HG03469 (cell line): ENCODE results near the gene UNC13B.
"Not testable (repeated sequence)": the region's sequence is repeated elsewhere in the genome, so short reads cannot be mapped to it uniquely, and the experiment has no call there.

Experiments used
- ATAC-seq: cut with Tn5 transposase; IDR thresholded peaks from one replicate; pipeline ENCODE4 v1.9.1; 2021; ENCODE audit warnings: mild to moderate bottlenecking, moderate library complexity, moderate number of reproducible peaks; ENCODE audit not compliant: unreplicated experiment

Gene UNC13B

GRCh38 chr9:35162605-35163315 lies 951 bp downstream of the UNC13B start:
- no peak for ATAC-seq

DNA sequence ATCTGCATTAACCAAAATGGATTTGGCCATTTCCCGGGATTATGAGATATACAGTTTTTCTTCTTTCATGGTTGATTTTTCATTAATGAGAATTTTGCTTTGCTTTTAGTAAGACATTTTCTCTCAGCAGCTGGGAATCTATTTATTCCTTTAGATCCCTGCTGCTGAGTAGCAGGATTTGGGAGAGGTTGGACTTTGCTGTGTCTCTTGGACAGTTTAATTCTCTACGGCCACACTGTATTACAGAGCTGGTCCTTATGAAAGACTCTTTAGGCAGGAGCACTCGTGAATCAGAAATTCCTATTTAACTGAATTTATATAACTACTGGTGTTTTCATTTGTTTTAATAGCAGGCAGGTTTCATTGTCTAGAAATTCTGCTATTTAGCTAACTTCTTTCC lies 1.6 kb downstream of the UNC13B start:
- no peak for ATAC-seq

DNA sequence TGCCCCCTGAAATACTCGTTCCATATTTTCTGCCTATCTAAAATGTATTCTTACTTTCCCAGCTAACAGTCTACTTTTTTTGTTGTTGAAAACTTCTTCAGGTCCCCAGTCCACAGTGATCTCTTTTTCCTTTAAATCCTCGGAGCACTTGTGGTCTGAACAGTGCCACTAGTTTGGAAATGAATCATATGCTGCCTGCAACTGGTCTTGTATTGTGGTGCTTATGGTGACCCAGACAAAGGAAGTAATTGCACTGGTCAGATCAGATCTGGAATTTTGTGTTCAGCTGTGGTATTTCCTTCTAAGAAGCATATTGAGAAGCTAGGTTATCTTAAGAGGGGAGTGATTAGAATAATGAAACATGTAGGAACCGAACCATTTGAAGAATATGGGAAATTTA lies 2.9 kb downstream of the UNC13B start:
- ATAC-seq: no peak

DNA sequence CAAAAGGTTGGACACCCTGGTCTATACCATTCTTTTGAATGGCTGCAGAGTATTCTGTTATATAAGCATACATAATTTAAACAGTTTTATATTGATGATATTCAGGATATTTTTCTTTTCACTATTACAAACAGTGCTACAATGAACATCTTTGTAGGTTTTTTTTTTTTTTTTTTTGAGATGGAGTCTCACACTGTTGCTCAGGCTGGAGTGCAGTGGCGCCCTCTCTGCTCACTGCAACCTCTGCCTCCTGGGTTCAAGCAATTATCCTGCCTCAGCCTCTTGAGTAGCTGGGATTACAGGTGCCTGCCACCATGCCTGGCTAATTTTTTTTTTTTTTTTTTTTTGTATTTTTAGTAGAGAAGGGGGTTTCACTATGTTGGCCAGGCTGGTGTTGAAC lies 5.6 kb downstream of the UNC13B start:
- ATAC-seq: not testable (repeated sequence)

- ATAC-seq: no peak
These were observed 7.2 kb downstream of the UNC13B start for GRCh38 chr9:35168963-35169362.

GRCh38 chr9:35172878-35173277 lies 11.1 kb downstream of the UNC13B start:
- no peak for ATAC-seq

DNA sequence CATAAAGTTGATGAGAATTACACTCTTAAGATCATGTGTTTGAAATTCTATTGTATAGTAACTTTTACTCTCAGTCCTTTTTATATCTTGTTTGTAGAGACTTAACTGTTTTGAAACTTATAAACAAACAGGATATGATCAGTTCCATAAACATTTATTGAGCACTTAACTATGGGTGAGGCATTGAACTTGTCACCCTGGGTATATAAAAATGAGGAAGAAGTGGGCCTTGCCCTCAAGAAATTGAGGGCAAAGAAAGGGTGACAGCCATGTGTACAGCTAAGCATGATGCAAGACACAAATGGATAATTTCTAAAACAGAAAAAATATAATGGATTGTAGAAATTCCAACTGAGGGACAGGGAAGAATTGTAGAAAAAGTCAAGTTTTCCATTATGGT lies 15.7 kb downstream of the UNC13B start:
- no peak for ATAC-seq

DNA sequence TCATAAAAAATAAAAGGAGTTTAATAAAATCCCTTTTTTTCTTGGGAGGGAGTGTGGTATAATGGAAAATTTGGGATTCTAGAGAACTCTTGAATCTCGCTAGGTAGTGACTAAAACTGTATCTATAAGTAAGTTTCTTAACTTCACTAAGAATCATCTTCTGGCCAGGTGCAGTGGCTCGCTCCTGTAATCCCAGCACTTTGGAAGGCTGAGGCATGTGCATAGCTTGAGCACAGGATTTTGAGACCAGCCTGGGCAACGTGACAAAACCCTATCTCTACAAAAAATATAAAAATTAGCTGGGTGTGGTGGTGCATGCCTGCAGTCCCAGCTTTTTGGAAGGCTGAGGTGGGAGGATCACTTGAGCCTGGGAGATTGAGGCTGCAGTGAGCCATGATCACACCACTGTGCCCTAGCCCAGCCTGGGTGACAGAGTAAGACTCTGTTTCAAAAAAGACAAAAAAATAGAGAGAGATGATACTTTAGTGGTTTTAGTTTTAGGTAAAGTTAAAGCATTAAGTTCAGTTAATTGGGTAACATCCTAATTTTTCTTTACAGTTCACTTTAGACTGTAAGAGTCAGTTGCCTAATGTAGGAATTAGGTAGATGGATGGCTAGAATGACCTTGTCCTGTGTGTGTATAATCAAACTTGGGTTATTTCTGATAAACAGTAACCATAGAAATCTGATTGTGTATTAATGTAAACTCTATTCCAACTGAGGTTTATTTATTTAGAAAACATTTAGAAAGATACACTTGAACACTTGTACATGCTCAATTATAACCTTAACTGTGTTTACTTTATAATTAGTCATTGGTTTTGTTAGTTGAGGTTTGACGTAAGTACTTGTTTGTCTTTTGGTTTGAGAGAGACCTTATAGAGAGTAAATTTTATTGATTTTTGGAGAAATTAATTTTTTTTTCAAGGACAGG lies 17.8 kb downstream of the UNC13B start:
- no peak for ATAC-seq

GRCh38 chr9:35180801-35181200 lies 19.0 kb downstream of the UNC13B start:
- no peak for ATAC-seq

GRCh38 chr9:35182401-35182800 lies 20.6 kb downstream of the UNC13B start:
- ATAC-seq: not testable (repeated sequence)

DNA sequence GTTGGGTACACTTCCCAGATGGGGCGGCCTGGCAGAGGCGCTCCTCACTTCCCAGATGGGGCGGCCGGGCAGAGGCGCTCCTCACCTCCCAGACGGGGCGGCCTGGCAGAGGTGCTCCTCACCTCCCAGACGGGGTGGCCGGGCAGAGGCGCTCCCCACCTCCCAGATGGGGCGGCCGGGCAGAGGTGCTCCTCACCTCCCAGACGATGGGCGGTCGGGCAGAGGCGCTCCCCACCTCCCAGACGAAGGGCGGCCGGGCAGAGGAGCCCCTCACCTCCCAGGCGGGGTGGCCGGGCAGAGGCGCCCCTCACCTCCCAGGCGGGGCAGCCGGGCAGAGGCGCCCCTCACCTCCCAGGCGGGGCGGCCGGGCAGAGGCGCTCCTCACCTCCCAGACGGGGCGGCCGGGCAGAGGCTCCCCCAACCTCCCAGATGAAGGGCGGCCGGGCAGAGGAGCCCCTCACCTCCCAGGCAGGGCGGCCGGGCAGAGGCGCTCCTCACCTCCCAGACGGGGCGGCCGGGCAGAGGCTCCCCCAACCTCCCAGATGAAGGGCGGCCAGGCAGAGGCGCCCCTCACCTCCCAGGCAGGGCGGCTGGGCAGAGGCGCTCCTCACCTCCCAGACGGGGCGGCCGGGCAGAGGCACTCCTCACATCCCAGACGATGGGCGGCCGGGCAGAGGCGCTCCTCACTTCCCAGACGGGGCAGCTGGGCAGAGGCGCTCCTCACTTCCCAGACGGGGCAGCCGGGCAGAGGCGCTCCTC lies 21.4 kb downstream of the UNC13B start:
- ATAC-seq: not testable (repeated sequence)

DNA sequence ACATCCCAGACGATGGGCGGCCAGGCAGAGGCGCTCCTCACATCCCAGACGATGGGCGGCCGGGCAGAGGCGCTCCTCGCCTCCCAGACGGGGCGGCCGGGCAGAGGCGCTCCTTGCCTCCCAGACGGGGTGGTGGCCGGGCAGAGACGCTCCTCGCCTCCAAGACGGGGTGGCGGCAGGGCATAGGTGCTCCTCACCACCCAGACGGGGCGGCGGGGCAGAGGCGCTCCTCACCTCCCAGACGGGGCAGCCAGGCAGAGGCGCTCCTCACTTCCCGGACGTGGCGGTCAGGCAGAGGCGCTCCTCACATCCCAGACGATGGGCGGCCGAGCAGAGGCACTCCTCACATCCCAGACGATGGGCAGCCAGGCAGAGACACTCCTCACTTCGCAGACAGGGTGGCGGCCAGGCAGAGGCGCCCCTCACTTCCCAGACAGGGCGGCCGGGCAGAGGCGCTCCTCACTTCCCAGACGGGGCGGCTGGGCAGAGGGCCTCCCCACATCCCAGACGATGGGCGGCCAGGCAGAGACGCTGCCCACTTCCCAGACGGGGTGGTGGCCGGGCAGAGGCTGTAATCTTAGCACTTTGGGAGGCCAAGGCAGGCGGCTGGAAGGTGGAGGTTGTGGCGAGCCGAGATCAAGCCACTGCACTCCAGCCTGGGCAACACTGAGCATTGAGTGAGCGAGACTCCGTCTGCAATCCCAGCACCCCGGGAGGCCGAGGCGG lies 22.1 kb downstream of the UNC13B start:
- not testable (repeated sequence) for ATAC-seq

DNA sequence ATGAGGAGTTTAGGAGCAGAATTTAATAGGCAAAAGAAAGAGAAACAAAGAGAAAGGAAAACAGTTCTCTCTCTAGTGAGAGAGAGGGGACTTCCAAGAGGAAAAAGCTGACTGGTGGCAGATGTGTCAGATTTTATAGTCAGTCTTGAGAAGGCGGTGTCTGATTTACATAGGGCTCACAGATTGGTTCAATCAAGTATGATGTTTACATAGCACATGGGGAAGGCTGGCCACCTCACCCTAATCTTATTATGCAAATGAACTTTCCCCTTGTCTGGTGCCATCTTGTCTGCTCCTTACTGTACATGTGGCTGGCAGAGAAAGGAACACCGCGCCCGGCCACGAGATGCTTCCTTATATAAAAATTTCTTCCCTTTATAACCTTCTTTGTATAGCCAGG lies 24.7 kb downstream of the UNC13B start:
- ATAC-seq: no peak

DNA sequence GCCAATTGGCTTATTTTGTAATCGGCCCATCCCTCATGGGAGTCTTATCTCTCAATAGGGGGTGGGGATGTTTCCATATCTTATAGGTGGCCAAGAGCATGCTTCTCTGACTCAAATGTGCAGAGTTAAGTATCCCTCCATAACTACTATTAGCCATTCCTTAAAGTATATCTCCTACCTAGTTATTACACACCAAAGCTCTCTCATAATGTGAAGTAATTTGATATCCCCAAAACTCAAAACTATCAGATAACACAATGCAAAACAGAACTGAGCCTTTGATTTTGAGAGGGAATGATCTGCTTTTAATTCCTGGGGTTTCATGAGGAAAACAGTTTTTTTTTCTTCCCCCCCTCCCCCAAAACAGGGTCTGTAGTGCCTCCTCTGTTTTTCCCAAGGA lies 28.4 kb downstream of the UNC13B start:
- ATAC-seq: no peak

GRCh38 chr9:35191105-35191504 lies 29.3 kb downstream of the UNC13B start:
- no peak for ATAC-seq

GRCh38 chr9:35193762-35194161 lies 32.0 kb downstream of the UNC13B start:
- no peak for ATAC-seq

DNA sequence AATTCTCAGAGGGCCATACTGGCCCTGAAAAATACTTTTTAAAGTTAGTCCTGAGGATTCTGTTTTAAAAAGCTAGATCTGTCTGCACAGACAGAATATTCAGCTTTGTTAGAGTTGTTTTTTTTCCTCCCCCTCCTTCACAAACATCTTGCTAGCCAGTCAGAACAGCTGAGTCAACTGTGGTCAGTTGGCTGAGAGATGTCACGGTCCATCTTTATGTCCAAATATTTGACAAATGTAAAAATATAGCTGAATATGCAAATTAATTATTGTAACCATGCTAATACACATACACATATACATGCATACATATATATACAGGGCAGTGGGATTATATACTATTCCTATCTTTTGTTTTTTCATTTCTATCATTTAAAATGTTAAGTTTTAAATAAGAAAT lies 33.9 kb downstream of the UNC13B start:
- ATAC-seq: no peak

- ATAC-seq: no peak
These were observed 36.4 kb downstream of the UNC13B start for GRCh38 chr9:35198191-35198590.

DNA sequence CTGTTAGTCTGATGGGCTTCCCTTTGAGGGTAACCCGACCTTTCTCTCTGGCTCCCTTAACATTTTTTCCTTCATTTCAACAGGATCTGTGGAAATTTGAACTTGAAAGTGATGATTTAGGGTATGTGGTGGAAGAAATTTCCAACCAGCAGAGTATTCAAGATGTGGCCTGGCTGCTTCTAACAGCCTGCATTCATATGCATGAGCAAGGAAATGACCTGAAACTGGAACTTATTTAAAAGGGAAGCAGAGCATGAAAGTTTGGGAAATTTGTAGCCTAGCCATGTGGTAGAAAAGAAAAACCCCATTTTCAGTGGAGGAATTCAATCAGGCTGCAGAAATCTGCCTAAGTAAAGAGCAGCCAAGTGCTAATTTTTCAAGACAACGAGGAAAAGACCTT lies 41.7 kb downstream of the UNC13B start:
- no peak for ATAC-seq

DNA sequence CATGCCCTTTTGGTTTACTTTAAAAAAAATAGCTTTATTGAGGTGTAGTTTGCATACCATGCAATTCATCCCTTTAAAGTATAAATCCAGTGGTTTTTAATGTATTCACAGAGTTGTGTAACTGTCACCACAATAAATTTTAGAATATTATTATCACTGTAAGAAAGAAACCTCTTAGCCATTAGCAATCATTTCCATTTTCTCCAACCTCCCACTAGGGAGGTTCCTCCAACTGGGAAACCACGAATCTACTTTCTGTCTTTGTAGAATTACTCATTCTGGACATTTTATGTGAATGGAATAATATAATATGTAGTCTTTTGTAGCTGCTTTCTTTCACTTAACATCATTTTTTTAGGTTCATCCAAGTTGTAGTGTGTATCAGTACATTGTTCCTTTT lies 43.5 kb downstream of the UNC13B start:
- no peak for ATAC-seq

DNA sequence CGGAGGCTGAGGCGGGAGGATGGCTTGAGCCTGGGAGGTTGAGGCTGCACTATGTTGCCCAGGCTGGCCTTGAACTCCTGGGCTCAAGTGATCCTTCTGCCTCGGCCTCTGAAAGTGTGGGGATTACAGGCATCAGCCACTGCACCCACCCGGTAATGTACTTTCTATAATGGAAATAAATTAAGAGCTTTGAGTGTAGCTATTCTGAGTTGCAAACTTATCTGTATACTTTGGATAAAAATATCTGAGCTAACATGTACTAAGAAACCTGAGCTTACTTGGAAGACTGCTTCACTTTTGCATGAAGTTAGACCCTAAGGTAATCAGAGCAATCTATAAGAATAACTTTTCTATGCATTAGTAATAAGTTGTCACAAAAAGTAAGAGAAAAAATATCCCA lies 50.0 kb downstream of the UNC13B start:
- no peak for ATAC-seq
